LNCaP clone FGC (cell line): ENCODE results near the gene IGSF1.

ENCODE experiments used
- DNase-seq: peaks from one replicate; pipeline ENCODE4 v3.0.0-alpha.2; 2011; ENCODE audit warnings: low read depth
- H3K4me3 ChIP-seq: 2 replicates; pipeline ENCODE4 v1.5.1; 2011; ENCODE audit warnings: mild to moderate bottlenecking, low read depth, low read length, control low read depth
- CTCF ChIP-seq: IDR thresholded peaks from 2 replicates; pipeline ENCODE4 v1.5.1; 2012; ENCODE audit warnings: mild to moderate bottlenecking; ENCODE audit not compliant: control insufficient read depth, insufficient read depth; ENCODE audit errors: extremely low read depth

Gene IGSF1

GRCh38 chrX:131226591-131226990 is 62.5 kb downstream of the IGSF1 start:
- no peak overlapping the region for H3K4me3 ChIP-seq
- no peak for DNase-seq
- no peak for TF ChIP-seq CTCF

DNA sequence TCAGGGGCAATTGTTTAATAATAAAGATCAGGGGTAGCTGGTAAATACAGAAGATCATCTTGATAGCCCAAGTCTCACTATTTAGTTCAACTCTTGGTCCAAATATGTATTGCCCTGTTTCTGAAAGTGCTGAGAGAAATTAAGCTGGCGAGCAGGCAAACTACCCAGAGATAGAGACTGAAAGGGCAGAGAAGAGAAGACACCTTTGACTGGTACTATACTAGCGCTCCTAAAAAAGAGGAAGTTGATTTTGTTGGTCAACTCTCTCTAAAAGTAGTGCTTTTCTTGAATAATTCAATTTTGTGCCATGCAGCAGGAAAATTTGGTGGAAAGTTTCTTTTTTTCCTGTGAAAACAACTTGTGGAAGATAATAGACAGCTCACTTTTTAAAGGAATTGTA is 64.0 kb downstream of the IGSF1 start:
- no peak for DNase-seq

More for the DNA sequence above, 64.0 kb downstream of the IGSF1 start:
- TF ChIP-seq CTCF = no peak
- H3K4me3 ChIP-seq = no peak overlapping the region
